Esophagus muscularis mucosa (tissue), 3 donors: ENCODE data around the gene RAD51B.

Source experiments
- POLR2A ChIP-seq: fragments of 450-650 bp; IDR thresholded peaks from one replicate; pipeline ENCODE4 v1.6.1; 2017; ENCODE audit warnings: antibody characterized with exemption, moderate library complexity, mild to moderate bottlenecking, low read depth
- TF ChIP-seq, protein P1 (sequence below), 3 experiments: fragments of 200-600 bp in 2 of 3; fragments of 450-650 bp in 1 of 3; sonication (generic) in 2 of 3; IDR thresholded peaks; one replicate each; pipeline ENCODE4 v1.5.1; 2017 to 2019; ENCODE audit warnings: antibody characterized with exemption in 3 of 3, mild to moderate bottlenecking in 2 of 3, moderate library complexity in 1 of 3

DNA sequence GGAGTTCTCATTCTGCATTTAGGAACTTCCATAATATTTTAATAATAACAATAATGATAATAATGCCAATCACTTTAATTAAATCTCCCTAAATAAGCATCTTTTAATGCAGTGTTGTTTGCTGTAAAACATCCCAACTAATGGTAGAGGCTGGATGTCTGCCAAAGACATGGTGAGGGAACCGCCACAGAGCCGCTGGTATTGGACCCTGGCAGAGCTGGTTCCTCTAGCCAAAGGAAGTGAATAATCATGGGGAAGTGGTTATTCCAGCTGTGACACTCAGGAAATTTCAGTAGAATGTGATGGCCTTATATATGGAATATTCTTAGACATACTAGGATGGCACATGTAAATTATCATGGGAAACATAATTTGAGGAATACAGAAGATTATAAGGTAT lies 490.0 kb downstream of the RAD51B start:
- TF ChIP-seq, protein P1, sequence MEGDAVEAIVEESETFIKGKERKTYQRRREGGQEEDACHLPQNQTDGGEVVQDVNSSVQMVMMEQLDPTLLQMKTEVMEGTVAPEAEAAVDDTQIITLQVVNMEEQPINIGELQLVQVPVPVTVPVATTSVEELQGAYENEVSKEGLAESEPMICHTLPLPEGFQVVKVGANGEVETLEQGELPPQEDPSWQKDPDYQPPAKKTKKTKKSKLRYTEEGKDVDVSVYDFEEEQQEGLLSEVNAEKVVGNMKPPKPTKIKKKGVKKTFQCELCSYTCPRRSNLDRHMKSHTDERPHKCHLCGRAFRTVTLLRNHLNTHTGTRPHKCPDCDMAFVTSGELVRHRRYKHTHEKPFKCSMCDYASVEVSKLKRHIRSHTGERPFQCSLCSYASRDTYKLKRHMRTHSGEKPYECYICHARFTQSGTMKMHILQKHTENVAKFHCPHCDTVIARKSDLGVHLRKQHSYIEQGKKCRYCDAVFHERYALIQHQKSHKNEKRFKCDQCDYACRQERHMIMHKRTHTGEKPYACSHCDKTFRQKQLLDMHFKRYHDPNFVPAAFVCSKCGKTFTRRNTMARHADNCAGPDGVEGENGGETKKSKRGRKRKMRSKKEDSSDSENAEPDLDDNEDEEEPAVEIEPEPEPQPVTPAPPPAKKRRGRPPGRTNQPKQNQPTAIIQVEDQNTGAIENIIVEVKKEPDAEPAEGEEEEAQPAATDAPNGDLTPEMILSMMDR (IDR thresholded peaks at IDR 0.05) = no peak
- TF ChIP-seq POLR2A = no peak
